ENCODE measurements around the gene ACTA2.

DNA sequence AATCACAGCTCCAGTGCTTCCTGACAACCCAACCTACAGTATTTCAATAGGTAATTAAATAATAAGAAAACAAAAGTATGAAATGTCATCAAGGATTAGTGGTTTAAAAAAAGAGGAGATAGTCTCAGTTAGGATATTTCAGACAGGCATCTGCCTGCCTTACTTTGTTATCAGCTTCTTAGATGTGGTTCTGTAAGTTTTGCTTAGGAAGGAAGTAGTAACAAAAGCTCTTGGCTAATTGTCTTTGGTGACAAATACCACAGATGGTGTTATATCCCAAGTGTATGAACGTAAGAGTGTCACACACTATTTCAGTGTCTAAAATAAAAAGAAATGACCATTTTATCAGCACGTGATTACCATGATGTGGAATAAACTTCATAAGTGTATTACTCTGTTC lies 9.8 kb upstream of the ACTA2 start:
- TF ChIP-seq PATZ1 (CRISPR knock-in tag; IDR thresholded peaks at IDR 0.05; ENCODE audit: borderline replicate concordance) (no peak), OSR1 (CRISPR knock-in tag; IDR thresholded peaks at IDR 0.05) (no peak), ZC3H10 (CRISPR knock-in tag; IDR thresholded peaks at IDR 0.05) (no peak), RARB (CRISPR knock-in tag; IDR thresholded peaks at IDR 0.05) (no peak), TOX (CRISPR knock-in tag; IDR thresholded peaks at IDR 0.05; ENCODE audit: borderline replicate concordance) (no peak), ZNF565 (CRISPR knock-in tag; conservative IDR thresholded peaks at IDR 0.05; ENCODE audit: low read depth) (no peak), ARNTL (CRISPR knock-in tag; IDR thresholded peaks at IDR 0.05; ENCODE audit: borderline replicate concordance, low read depth) (no peak), ZFP30 (CRISPR knock-in tag; IDR thresholded peaks at IDR 0.05) (no peak), ZFP3 (CRISPR knock-in tag; IDR thresholded peaks at IDR 0.05) (no peak), SNAI2 (CRISPR knock-in tag; IDR thresholded peaks at IDR 0.05) (no peak)

Measured in SK-N-SH treated with all-trans-retinoic acid at 6 μM for 48 hours (cell line).